Central memory CD4-positive, alpha-beta T cell (primary cell): ENCODE measurements around the gene TRPT1.

Source experiments
- DNase-seq: peaks from one replicate; pipeline ENCODE4 v3.0.0; 2022

Gene TRPT1

DNA sequence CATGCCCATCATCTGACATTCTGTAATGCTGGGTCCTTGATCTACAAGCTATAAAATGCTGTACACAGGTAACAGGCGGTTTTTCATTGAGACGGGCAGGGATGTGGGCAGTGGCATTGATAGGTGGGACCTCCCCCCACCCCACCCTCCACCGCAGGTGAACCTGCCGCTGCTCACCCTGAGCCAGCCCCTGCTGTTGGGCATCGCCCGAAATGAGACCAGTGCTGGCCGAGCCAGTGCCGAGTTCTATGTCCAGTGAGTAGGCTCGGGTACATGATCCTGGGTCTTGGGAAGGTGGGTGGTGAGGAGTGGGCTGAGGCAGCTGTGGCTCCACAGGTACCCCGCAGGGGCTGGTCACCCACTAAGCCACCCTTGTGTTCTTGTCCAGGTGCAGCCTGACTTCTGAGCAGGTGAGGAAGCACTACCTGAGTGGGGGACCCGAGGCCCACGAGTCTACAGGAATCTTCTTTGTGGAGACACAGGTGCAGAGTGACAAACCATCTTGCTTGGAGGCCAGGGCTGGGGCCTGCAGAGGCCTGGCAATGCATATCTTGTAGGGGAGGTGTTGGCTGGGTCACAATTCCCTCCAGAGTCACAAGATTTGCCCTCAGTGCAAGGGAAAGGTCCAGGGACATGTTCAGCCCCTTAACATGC is 3.2 kb upstream of the TRPT1 start:
- DNase-seq: no peak

DNA sequence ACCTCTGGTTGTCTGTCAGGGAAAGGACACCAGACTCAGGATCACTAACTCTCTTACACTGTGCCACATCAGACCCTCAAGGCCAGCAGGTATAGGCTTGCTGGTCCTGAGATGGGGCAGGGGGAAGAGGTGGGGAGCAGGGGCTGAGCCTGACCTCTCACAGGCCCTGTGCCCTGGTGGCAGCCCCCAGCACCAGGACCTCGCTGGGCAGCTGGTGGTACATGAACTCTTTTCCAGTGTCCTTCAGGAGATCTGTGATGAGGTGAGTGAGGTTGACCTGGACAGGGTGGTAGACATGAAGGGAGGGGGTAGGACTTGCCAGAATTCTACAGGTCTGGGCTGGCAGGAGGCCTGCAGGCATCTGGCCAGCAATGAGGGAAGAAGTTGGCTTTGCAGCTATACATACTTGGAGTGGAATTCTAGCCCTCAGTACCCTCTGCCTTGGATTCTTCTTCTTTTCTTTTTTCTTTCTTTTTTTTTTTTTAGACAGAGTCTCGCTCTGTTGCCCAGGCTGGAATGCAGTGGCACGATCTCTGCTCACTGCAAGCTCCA is 1.5 kb upstream of the TRPT1 start:
- DNase-seq: no peak

DNA sequence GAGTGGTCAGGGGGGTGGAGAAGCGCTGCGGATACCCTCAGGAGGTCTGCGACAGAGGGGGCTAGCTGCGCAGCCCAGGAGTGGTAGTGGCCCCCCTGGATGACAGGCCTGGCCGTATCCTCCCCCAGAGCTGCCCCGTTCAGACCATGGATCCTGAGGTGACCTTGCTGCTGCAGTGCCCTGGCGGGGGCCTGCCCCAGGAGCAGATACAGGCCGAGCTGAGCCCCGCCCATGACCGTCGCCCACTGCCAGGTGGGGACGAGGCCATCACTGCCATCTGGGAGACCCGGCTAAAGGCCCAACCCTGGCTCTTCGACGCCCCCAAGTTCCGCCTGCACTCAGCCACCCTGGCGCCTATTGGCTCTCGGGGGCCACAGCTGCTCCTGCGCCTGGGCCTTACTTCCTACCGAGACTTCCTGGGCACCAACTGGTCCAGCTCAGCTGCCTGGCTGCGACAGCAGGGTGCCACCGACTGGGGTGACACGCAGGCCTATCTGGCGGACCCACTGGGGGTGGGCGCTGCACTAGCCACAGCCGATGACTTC is 593 bp upstream of the TRPT1 start:
- DNase-seq: peak; percentile 54

DNA sequence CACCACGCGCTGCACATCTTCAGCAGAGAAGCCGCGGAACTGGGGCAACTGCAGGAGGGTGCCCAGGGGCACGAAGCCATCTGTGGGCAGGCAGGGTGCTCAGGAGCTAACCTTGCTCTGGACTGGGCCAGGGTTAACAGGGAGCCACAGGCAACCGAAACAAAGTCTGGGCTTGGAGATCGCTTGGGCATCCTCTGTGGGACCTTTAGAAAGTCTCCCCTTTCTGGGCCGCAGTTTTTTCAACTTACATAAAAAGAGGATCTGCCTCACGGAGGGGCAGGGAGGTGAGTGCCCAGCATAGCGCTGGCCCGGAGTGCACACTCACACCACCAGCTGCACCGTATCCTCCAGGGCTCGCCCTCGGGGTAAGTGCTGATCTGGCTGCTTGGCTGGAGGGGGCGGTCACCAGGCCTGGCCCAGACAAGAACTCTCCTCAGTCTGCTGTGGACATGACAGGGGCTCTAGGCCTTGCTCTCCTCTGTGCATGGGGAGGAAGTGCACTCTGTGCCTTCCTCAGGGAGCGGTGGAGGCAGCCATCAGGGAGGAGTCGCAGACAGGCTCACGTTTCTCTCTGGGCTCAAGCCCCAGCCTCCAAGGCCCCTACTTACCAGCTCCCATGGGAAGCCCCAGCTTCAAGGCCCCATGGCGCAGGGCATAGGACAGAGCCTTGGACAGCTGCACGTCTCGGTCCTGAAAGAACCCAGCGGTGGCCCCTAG is 937 bp downstream of the TRPT1 start:
- no peak for DNase-seq

DNA sequence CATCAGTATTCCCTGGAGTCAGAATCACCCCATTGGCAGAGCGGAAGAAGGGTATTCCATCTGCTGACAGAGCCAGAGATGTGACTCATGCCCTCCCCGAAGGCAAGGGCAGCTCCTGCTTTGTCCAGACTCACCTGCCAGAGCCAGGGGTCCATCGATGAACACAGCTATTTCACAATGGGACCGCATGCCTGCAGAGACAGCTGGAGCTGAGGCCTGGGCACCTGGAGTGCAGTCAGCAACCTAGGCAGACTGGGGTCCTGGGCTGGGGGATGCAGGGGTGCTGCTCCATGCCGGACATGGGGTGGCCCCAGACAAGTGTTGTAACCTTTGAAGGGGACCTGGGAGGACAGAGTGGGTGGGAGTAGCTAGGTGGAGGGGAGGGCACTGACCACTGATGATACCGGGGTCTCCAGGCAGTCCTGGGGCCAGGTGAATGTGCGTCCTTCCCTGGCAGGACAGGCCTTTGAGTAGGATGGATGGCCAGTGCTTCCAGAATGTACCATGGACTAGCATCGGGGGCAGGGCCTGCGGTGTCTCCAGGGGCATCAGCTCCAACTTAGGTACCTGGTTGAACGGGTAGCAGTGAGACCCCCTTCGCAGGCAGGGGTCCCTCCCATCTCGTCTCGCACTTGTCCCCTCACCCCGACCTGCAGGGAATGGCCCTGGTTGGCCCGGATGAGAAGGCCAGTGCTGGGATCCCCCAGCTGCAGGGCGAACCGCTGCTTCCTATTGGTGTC is 1.7 kb downstream of the TRPT1 start:
- DNase-seq: no peak

DNA sequence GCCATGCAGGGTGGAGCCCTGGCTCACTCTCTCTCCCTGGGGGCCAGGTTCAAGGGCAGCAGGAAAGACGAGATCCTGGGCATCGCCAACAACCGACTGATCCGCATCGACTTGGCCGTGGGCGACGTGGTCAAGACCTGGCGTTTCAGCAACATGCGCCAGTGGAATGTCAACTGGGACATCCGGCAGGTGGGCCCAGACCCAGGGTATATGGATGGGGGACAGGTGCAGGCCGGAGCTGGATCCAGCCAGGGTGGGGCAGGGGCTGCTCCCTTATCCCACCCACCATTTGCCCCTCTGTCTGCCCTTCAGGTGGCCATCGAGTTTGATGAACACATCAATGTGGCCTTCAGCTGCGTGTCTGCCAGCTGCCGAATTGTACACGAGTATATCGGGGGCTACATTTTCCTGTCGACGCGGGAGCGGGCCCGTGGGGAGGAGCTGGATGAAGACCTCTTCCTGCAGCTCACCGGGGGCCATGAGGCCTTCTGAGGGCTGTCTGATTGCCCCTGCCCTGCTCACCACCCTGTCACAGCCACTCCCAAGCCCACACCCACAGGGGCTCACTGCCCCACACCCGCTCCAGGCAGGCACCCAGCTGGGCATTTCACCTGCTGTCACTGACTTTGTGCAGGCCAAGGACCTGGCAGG is 2.9 kb downstream of the TRPT1 start:
- DNase-seq: no peak

DNA sequence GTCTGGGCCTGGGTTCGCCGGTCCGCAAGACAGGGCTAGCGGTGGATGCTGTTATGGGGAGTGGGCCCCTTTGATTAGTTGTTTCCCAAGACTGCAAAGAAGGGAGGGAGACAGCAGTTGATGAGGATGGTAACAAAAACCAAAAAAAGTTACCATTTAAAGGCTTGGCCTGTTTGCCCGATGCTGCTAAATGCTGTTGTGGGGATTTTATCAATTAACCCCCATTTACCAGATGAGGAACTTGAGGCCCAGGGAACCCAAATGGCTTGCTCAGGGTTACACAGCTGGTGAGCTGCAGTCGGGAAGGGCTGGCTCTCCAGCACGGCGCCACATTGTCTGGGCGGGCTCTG is 3.4 kb downstream of the TRPT1 start:
- no peak for DNase-seq

DNA sequence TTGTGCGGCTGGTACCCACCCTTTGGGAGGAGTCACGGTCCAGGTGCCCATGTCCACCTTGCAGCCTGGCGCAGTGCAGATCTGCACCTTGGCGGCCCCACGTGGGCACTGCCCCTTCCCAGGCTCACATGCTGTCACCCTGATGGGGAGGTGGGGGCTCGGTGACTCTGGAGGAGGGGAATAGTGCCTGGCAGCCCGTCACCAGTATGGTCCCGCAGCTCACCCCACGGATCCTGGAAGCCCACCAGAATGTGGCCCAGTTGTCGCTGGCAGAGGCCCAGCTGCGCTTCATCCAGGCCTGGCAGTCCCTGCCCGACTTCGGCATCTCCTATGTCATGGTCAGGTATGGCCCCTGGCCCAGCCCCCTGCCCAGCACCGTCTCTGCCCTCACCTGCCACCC is 5.2 kb downstream of the TRPT1 start:
- no peak for DNase-seq

DNA sequence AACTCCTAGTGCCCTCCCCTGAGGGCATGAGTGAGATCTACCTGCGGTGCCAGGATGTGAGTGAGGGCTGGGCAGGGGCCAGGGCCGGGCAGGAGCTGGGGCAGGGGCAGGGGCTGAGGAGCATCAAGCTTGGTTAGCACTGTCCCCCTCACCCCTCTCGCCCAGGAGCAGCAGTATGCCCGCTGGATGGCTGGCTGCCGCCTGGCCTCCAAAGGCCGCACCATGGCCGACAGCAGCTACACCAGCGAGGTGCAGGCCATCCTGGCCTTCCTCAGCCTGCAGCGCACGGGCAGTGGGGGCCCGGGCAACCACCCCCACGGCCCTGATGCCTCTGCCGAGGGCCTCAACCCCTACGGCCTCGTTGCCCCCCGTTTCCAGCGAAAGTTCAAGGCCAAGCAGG is 5.7 kb downstream of the TRPT1 start:
- DNase-seq: no peak

DNA sequence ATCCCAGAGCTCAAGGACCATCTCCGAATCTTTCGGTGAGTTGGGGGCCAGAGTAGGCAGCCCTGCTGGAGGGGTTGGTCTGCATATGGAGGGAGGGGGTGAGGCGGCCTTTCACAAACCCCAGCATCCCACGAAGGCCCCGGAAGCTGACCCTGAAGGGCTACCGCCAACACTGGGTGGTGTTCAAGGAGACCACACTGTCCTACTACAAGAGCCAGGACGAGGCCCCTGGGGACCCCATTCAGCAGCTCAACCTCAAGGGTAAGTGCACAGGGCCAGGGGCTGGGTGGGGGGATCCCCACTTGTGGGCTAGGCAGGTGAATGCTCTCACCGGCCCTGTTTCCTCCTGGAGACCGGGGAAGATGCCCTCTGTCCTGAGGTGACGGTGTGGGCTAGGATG is 6.2 kb downstream of the TRPT1 start:
- no peak for DNase-seq

DNA sequence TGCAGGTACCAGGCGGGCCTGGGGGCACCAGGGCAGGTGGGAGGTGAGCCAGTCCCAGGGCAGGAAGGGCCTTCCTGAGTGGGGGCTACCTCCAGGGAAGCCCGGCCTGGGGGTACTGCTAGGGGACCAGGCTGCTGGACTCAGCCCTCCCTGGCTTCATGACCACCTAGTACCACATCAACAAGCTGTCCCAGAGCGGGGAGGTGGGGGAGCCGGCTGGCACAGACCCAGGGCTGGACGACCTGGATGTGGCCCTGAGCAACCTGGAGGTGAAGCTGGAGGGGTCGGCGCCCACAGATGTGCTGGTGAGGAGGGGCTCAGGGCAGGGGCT is 6.7 kb downstream of the TRPT1 start:
- DNase-seq: no peak

DNA sequence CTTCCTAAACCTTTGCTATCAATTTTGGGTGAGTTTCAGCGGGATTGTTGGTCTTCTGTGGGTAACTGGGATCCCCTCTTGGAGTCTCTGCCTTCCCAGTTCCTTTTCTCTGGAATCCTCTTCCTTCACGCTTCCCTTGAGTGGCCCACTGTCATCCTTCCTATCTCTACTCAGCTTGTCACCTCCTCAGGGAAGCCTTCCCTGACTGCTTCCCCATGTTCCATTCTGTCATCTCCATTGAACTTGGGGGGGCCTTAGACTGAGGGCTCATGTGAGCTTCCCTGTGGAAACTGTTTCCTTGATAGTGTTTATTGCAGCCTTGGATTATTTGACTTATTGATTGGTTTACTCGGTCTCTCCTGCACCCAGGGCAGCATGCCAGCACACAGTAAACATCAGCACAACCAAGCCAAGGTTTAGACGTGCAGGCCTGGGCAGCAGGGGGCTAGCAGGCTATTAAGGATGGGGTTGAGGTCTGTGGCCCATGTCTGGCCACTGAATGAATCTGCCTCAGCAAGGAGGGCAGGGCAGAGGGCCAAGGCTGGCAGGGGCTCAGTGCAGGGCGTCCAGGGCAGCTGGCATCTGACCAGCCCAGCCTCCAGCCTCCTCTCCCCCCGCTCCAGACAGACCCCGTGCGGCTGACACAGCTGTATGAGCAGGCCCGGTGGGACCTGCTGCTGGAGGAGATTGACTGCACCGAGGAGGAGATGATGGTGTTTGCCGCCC is 7.2 kb downstream of the TRPT1 start:
- DNase-seq: no peak

DNA sequence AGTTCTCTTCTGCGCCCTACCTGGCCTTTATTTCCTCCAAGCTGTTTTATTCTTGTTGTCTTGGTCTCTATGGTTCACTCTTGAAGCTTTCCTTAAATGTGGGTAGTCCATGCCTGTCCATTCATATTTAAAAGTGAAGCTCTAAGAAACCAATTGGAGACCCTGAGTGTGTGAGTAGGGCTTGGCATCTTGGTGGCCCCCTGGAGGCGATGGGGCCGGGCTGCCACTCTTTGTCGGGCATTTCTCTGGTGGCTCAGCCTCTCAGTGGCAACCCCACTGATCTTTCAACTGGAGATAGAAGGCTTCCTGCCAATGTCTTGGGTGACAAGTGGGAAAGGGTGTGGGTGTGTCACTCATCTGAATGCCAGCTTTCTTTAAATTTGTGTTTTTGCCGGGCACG is 9.1 kb downstream of the TRPT1 start:
- no peak for DNase-seq

DNA sequence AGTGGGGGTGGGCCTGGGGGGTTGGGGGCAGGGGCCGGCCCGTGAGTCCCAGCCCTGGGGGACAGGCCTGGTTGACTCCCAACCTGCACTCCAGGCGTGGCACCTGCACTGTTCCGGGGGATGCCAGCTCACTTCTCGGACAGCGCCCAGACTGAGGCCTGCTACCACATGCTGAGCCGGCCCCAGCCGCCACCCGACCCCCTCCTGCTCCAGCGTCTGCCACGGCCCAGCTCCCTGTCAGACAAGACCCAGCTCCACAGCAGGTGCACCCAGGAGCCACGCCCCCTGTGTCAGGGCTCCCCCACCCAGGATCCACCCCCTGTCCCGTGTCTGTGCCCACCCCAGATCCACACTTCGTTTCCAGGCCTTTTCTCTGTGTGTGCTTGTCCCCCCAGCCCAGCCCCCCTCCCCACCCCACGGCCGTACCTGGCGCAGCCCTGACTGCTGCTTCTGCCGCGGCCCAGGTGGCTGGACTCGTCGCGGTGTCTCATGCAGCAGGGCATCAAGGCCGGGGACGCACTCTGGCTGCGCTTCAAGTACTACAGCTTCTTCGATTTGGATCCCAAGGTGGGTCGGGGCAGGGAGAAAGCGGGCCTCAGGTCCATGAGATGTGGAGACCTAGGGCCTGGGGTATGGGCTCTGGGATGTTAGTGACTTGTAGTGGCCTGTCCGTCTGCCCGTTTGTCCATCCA is 14.7 kb downstream of the TRPT1 start:
- DNase-seq: no peak

DNA sequence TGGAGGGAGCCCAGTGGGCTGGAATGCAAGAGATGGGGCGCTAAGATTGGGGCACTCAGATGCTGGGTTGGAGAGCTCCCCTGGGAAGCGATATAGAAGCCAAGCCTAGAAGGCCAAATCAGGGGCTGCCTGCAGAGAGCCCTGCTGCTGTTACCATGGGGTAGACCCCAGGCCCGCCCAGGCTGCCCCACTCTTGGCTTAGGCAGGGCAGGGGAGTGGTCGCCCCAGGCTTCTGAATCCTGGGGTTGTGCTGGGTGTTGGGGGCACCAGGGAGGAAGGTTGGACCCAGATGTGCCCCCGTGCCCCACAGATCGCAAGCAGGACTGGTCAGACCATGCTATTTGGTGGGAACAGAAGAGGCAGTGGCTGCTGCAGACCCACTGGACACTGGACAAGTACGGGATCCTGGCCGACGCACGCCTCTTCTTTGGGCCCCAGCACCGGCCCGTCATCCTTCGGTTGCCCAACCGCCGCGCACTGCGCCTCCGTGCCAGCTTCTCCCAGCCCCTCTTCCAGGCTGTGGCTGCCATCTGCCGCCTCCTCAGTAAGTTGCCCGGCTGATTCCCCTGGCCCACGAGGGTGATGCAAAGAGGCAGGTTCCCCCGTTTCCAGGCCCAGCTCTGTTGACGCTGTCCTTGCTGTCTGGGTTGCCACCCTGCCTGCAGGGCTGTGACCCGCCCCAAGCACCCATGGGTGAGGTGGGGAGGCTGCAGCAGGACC is 15.5 kb downstream of the TRPT1 start:
- DNase-seq: no peak

DNA sequence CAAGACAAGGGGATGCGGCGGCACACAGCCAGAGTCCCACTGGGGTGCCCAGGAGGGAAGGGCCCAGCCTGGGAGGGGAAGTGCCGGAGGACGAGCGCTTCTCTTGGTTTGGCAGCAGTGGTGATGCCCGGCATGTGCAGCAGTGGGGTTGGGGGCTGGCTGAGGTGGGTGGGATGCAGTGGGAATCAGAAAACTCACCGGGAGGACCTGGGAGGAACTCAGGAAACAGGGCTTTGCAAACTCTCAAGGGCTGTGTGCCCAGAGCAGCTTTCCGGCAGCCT is 16.5 kb downstream of the TRPT1 start:
- no peak for DNase-seq

DNA sequence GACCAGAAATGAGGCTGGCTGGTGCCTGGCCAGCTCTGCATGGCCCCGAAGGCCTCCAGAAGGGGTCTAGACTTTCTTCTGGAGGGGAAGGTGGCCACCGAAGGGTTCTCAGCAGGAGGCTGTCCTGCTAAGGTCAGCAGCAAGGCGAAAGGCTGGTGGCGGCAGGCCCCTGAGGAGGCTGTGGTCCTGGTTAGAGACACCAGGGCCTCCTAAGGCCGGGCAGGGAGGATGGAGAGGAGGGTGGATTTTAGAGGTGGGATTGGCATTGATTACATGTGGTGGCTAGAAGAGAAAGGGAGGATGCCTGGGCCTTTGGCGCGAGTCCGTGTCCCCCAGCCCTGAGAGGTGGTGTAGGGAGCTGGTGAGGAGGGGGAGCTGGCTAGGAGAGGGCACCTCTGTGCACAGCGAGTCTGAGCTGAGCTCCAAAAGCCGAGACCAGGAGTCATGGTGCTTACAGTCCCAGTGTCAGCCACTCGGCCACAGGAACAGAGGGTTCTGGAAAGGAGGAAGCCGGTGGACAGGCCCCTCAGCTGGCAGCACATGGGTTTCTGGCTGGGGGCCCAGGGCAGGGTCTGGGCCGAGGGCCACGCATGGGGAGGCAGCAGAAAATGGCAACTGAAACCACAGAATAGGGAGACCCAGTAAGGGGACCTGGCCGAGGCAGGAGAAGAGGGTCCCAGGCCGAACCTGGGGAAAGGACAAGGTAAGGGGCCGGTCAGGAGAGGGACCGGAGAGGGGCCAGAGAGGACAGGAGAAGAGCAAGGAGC is 17.0 kb downstream of the TRPT1 start:
- DNase-seq: no peak

DNA sequence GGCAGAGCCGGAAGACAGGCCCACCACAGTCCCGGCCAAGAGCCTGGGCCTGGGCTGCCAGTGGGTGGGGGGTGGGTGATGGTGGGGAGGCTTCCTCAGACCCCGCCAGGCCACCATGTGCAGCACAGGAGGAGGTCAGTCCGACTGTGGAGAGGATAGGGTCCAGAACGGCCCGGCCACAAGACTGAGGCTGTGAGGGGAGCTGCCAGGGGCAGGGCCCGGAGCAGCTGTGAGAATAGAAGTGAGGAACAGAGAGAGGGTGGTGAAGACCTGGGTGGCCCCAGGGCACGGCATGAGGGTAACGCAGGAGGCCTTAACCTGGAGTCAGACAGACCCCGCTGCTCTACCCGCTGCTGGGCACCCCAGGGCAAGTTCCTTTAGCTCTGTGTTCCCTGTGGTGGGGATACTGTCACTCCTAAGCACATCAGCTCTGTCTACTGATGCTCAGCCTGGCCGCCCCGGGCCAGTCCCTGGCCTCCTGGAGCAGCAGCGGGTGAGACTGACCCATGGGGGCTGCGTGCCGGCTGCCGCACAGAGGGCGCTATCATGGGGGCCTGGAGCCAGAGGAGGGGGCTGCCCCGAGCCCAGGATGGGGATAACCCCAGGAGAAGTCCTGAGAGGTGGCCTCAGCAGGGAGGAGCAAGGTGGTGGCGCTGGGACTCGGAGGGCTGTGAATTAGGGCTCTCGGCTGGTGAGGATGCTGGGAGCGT is 17.7 kb downstream of the TRPT1 start:
- DNase-seq: no peak

DNA sequence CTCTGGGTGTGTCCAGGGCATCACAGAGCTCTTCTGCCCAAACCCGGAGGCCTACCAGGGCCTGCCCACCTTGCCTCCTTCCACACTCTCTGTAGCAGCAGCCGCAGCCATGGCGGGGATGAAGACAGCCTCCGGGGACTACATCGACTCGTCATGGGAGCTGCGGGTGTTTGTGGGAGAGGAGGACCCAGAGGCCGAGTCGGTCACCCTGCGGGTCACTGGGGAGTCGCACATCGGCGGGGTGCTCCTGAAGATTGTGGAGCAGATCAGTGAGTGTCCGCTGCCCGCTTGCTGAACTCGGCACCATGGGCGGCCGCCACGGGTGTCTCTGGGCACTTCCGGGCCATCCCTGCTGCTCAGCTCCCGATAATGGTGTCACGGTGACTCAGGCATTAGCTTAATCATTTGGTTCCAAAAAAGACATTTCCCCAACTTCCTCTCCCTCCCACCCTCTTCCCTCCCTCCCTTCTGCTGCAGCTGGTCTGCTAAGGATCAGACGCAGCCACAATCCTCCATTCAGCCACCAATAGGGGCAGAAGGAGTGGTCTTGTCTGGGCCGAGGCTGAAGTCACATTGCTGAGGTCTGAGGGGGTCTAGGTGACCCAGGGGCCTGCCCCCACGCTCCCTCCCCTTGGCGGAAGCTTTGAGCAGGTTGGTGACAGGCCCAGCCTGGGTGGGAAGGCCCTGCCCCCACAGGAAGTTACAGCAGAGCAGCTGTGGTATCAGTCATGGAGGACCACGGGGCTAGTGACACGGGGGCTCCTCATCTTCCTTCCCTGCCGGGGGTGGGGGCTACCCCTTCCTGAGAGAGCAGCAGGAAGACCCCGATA is 18.5 kb downstream of the TRPT1 start:
- peak; percentile 68 for DNase-seq
